Measurements from ENCODE around the gene PIP4P1. TPM values are rescaled to one million over a fixed set of nuclear protein-coding genes. Genes with fewer than 3 reads are reported as not detected.

PIP4P1 gene
- total RNA-seq, 1 experiment from 2014 or later, result 27.0 TPM

DNA sequence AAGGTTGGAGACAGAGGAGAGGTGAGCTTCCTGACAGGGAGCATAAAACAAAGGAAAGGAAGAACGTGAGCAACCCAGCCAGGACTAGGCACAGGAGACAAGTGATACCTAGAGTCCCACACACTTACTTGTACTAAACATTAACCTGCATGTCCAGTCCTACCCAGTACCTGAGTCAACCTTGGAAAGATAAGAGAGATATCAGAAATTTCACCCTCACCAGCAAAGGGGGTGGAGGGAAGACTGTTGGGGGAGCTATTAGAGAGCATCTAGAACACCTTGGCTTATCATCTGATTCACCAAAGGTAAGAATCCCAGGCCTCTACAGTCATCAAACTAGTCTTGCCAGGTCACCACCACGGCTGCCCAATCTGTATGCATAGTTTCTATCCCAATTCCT is 36.4 kb downstream of the PIP4P1 start:
- Mint-ChIP-seq H3K4me3 (ENCODE audit: low read depth, unreplicated experiment) (no peak overlapping the region), H3K27ac (ENCODE audit: unreplicated experiment) (no peak overlapping the region), H3K4me1 (ENCODE audit: low read depth, unreplicated experiment) (peaks cover 29% of the 10 kb centered on the region), H3K36me3 (ENCODE audit: insufficient read depth, unreplicated experiment) (no peaks in the 10 kb centered on the region), H3K27me3 (ENCODE audit: unreplicated experiment) (no peaks in the 10 kb centered on the region), H3K9me3 (ENCODE audit: low read depth, unreplicated experiment) (peaks cover 2% of the 10 kb centered on the region)
- CTCF ChIA-PET, result no interaction called here
- TF ChIP-seq, protein P1, sequence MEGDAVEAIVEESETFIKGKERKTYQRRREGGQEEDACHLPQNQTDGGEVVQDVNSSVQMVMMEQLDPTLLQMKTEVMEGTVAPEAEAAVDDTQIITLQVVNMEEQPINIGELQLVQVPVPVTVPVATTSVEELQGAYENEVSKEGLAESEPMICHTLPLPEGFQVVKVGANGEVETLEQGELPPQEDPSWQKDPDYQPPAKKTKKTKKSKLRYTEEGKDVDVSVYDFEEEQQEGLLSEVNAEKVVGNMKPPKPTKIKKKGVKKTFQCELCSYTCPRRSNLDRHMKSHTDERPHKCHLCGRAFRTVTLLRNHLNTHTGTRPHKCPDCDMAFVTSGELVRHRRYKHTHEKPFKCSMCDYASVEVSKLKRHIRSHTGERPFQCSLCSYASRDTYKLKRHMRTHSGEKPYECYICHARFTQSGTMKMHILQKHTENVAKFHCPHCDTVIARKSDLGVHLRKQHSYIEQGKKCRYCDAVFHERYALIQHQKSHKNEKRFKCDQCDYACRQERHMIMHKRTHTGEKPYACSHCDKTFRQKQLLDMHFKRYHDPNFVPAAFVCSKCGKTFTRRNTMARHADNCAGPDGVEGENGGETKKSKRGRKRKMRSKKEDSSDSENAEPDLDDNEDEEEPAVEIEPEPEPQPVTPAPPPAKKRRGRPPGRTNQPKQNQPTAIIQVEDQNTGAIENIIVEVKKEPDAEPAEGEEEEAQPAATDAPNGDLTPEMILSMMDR (IDR thresholded peaks at IDR 0.05; ENCODE audit: unreplicated experiment), result no peak
- BruUV-seq (replicated peaks), result no TSS peak
- no peak for DNase-seq
- intact Hi-C loops (cut with micrococcal nuclease; ENCODE audit: unreplicated experiment), result no loop called here

- H3K27me3 Mint-ChIP-seq (ENCODE audit: unreplicated experiment), result no peaks in the 10 kb centered on the region
- no TSS peak for BruUV-seq (replicated peaks)
- no peak overlapping the region for H3K27ac Mint-ChIP-seq (ENCODE audit: unreplicated experiment)
- peaks cover 41% of the 10 kb centered on the region for H3K4me1 Mint-ChIP-seq (ENCODE audit: low read depth, unreplicated experiment)
- H3K36me3 Mint-ChIP-seq (ENCODE audit: insufficient read depth, unreplicated experiment), result peaks cover under 1% of the 10 kb centered on the region
- DNase-seq, result no peak
- CTCF ChIA-PET, result no interaction called here
- TF ChIP-seq, protein P1 (IDR thresholded peaks at IDR 0.05; ENCODE audit: unreplicated experiment), result no peak
- H3K9me3 Mint-ChIP-seq (ENCODE audit: low read depth, unreplicated experiment), result peaks cover 2% of the 10 kb centered on the region
- H3K4me3 Mint-ChIP-seq (ENCODE audit: low read depth, unreplicated experiment), result no peak overlapping the region
- intact Hi-C loops (cut with micrococcal nuclease; ENCODE audit: unreplicated experiment), result no loop called here
Observed at GRCh38 chr14:20422886-20423285, 38.3 kb downstream of the PIP4P1 start.

GRCh38 chr14:20421267-20421666 is 40.0 kb downstream of the PIP4P1 start:
- H3K9me3 Mint-ChIP-seq (ENCODE audit: low read depth, unreplicated experiment), result peaks cover 2% of the 10 kb centered on the region
- H3K27ac Mint-ChIP-seq (ENCODE audit: unreplicated experiment), result no peak overlapping the region
- H3K4me1 Mint-ChIP-seq (ENCODE audit: low read depth, unreplicated experiment), result peaks cover 32% of the 10 kb centered on the region
- no TSS peak for BruUV-seq (replicated peaks)
- CTCF ChIA-PET, result no interaction called here
- intact Hi-C loops (cut with micrococcal nuclease; ENCODE audit: unreplicated experiment), result no loop called here
- no peaks in the 10 kb centered on the region for H3K27me3 Mint-ChIP-seq (ENCODE audit: unreplicated experiment)
- H3K36me3 Mint-ChIP-seq (ENCODE audit: insufficient read depth, unreplicated experiment), result peaks cover 6% of the 10 kb centered on the region
- H3K4me3 Mint-ChIP-seq (ENCODE audit: low read depth, unreplicated experiment), result no peak overlapping the region
- no peak for DNase-seq
- TF ChIP-seq, protein P1 (IDR thresholded peaks at IDR 0.05; ENCODE audit: unreplicated experiment), result no peak

DNA sequence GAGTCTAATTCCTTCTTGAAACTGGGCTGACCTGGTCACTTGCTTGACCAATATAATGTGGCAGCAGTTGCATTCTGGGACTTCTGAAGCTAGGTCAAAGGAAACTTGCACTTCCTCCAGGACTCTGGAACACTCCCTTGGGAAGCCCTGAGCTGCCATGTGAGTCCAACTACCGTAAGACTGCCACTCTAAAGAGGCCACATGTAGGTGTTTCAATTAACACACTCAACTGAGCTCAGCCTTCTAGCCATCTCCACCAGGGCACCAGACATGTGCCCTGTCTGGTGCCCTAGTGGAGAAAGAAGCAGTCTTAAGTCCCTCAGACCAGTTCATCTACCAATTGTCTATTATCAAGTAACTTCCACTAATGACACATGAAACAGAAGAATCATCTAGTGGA is 41.8 kb downstream of the PIP4P1 start:
- CTCF ChIA-PET, result no interaction called here
- intact Hi-C loops (cut with micrococcal nuclease; ENCODE audit: unreplicated experiment), result loop anchor here (2.0 to 5.0 kb wide), 5 partner anchors 41 to 263 kb away; partner anchors contain the start of genes PARP2, PIP4P1 and RNASE4
- Mint-ChIP-seq H3K4me1 (ENCODE audit: low read depth, unreplicated experiment) (peaks cover 30% of the 10 kb centered on the region), H3K27ac (ENCODE audit: unreplicated experiment) (peak overlapping the region; percentile 60), H3K9me3 (ENCODE audit: low read depth, unreplicated experiment) (no peaks in the 10 kb centered on the region), H3K36me3 (ENCODE audit: insufficient read depth, unreplicated experiment) (peaks cover 6% of the 10 kb centered on the region), H3K27me3 (ENCODE audit: unreplicated experiment) (no peaks in the 10 kb centered on the region), H3K4me3 (ENCODE audit: low read depth, unreplicated experiment) (peak overlapping the region; percentile 42)
- BruUV-seq (replicated peaks), result no TSS peak
- no peak for DNase-seq
- TF ChIP-seq, protein P1 (IDR thresholded peaks at IDR 0.05; ENCODE audit: unreplicated experiment), result no peak
